ENCODE measurements around the gene AOPEP.

DNA sequence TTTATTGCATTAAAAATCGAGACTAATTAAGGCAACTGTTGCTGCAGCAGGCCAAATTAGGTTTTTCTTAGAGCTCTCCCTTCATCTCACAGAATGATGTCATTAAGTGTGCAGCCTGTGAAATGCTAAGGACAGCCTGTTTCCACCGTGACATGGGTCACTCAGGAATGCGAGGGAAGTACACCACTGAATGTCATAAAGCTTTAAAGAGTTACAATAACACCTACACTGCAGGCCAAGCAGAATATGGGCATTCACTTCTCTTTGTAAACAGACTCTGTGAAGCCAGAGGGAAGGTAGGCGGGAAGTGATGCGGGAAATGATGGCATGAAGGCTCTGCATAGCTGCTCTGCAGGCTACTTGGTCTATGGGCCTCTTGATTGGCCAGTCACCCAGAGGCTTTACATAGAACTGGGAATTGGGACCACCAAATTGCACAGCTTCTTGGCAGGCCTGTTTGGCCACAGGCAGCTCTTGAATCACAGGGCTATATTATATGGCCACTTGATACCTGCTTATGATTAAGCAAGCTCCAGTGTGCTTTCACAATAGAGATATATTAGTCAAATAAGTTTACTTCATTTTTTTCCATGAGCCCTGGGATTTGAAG is 28.4 kb upstream of the AOPEP start:
- TF ChIP-seq, protein P1, sequence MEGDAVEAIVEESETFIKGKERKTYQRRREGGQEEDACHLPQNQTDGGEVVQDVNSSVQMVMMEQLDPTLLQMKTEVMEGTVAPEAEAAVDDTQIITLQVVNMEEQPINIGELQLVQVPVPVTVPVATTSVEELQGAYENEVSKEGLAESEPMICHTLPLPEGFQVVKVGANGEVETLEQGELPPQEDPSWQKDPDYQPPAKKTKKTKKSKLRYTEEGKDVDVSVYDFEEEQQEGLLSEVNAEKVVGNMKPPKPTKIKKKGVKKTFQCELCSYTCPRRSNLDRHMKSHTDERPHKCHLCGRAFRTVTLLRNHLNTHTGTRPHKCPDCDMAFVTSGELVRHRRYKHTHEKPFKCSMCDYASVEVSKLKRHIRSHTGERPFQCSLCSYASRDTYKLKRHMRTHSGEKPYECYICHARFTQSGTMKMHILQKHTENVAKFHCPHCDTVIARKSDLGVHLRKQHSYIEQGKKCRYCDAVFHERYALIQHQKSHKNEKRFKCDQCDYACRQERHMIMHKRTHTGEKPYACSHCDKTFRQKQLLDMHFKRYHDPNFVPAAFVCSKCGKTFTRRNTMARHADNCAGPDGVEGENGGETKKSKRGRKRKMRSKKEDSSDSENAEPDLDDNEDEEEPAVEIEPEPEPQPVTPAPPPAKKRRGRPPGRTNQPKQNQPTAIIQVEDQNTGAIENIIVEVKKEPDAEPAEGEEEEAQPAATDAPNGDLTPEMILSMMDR (IDR thresholded peaks at IDR 0.05; ENCODE audit: insufficient read depth, low read depth, low read length): no peak
- TF ChIP-seq EZH2 (IDR thresholded peaks at IDR 0.05; ENCODE audit: insufficient read depth, low read length): no peak

Measured in astrocyte (in vitro differentiated cells and primary cell).